HepG2 (cell line): ENCODE results near the gene ZNF821. TPM values are rescaled to one million over a fixed set of nuclear protein-coding genes. Genes with fewer than 3 reads are reported as not detected.

Experiments
- GATAD2A ChIP-seq: IDR thresholded peaks from 2 replicates; pipeline ENCODE4 v1.6.1; 2016
- GPBP1L1 ChIP-seq: sonication (generic); formaldehyde crosslinking; IDR thresholded peaks from 2 replicates; pipeline ENCODE4 v1.5.0; 2020; ENCODE audit warnings: mild to moderate bottlenecking, missing genetic modification reagents
- HOXD1 ChIP-seq: sonication (generic); formaldehyde crosslinking; IDR thresholded peaks from 2 replicates; pipeline ENCODE4 v1.5.0; 2020; ENCODE audit warnings: missing genetic modification reagents
- ISL2 ChIP-seq: sonication (generic); formaldehyde crosslinking; IDR thresholded peaks from 2 replicates; pipeline ENCODE4 v1.5.0; 2020; ENCODE audit warnings: missing genetic modification reagents
- ISX ChIP-seq: sonication (generic); formaldehyde crosslinking; conservative IDR thresholded peaks from 2 replicates; pipeline ENCODE4 v1.5.0; 2020; ENCODE audit warnings: missing genetic modification reagents
- JARID2 ChIP-seq: sonication (generic); formaldehyde crosslinking; IDR thresholded peaks from 2 replicates; pipeline ENCODE4 v1.8.1; 2023; ENCODE audit warnings: missing genetic modification reagents, inconsistent platforms; ENCODE audit not compliant: insufficient replicate concordance
- KAT8 ChIP-seq: IDR thresholded peaks from 2 replicates; pipeline ENCODE4 v1.6.1; 2016; ENCODE audit warnings: missing genetic modification reagents, missing compliant biosample characterization
- KDM1A ChIP-seq: IDR thresholded peaks from 2 replicates; pipeline ENCODE4 v1.6.1; 2016; ENCODE audit warnings: missing compliant biosample characterization
- MAFF ChIP-seq: IDR thresholded peaks from 2 replicates; pipeline ENCODE4 v1.6.1; 2011; ENCODE audit warnings: low read depth, low read length, improper control_type of control experiment
- NR1H2 ChIP-seq: sonication (generic); formaldehyde crosslinking; IDR thresholded peaks from 2 replicates; pipeline ENCODE4 v1.8.1; 2022; ENCODE audit warnings: low read depth, missing genetic modification reagents, borderline replicate concordance
- NR2F1 ChIP-seq, 2 experiments: fragments of 450-650 bp in 1 of 2; formaldehyde crosslinking in 1 of 2; IDR thresholded peaks; 2 replicates each; pipeline versions ENCODE4 v1.5.0 to v1.6.1; 2016 to 2020; ENCODE audit warnings: mild to moderate bottlenecking in 1 of 2, missing compliant biosample characterization in 1 of 2, missing genetic modification reagents in 1 of 2, moderate library complexity in 1 of 2
- PHB2 ChIP-seq: fragments of 450-650 bp; IDR thresholded peaks from 2 replicates; pipeline ENCODE4 v1.6.1; 2018; ENCODE audit not compliant: partially characterized antibody
- PPARG ChIP-seq: conservative IDR thresholded peaks from 2 replicates; pipeline ENCODE4 v1.6.1; 2016; ENCODE audit warnings: missing biosample characterization, missing genetic modification reagents
- RAD21 ChIP-seq: fragments of 450-650 bp; formaldehyde crosslinking; IDR thresholded peaks from 2 replicates; pipeline ENCODE4 v1.5.0; 2020; ENCODE audit warnings: mild to moderate bottlenecking
- REL ChIP-seq: sonication (generic); formaldehyde crosslinking; conservative IDR thresholded peaks from 2 replicates; pipeline ENCODE4 v1.8.0; 2022; ENCODE audit warnings: mild to moderate bottlenecking, missing genetic modification reagents, moderate library complexity
- ZBTB1 ChIP-seq: sonication (generic); formaldehyde crosslinking; IDR thresholded peaks from 2 replicates; pipeline ENCODE4 v1.4.0; 2020; ENCODE audit warnings: missing genetic modification reagents, borderline replicate concordance
- ZFP91 ChIP-seq: sonication (generic); formaldehyde crosslinking; IDR thresholded peaks from 2 replicates; pipeline ENCODE4 v1.9.0; 2022; ENCODE audit warnings: missing genetic modification reagents, mild to moderate bottlenecking, borderline replicate concordance
- ZNF382 ChIP-seq: sonication (generic); formaldehyde crosslinking; IDR thresholded peaks from 2 replicates; pipeline ENCODE4 v1.5.0; 2020; ENCODE audit warnings: missing genetic modification reagents, mild to moderate bottlenecking, borderline replicate concordance
- ZNF660 ChIP-seq: sonication (generic); formaldehyde crosslinking; IDR thresholded peaks from 2 replicates; pipeline ENCODE4 v1.5.1; 2020; ENCODE audit warnings: mild to moderate bottlenecking, low read depth, missing genetic modification reagents, borderline replicate concordance
- ZNF737 ChIP-seq: sonication (generic); formaldehyde crosslinking; IDR thresholded peaks from 2 replicates; pipeline ENCODE4 v1.5.0; 2020; ENCODE audit warnings: missing genetic modification reagents, mild to moderate bottlenecking, borderline replicate concordance
- ZNF761 ChIP-seq: sonication (generic); formaldehyde crosslinking; conservative IDR thresholded peaks from 2 replicates; pipeline ENCODE4 v1.4.0; 2020; ENCODE audit warnings: mild to moderate bottlenecking, missing genetic modification reagents
- ZNF768 ChIP-seq: sonication (generic); formaldehyde crosslinking; IDR thresholded peaks from 2 replicates; pipeline ENCODE4 v1.4.0; 2020; ENCODE audit warnings: missing genetic modification reagents
- ZNF850 ChIP-seq: sonication (generic); formaldehyde crosslinking; conservative IDR thresholded peaks from 2 replicates; pipeline ENCODE4 v1.9.0; 2021; ENCODE audit warnings: mild to moderate bottlenecking, missing genetic modification reagents
- ZNF878 ChIP-seq: sonication (generic); formaldehyde crosslinking; IDR thresholded peaks from 2 replicates; pipeline ENCODE4 v1.8.1; 2023; ENCODE audit warnings: mild to moderate bottlenecking, missing genetic modification reagents, moderate library complexity
- polyA plus RNA-seq, 8 experiments: library from polyadenylated mRNA; depleted of rRNA in 3 of 8; stranded (reverse) in 7 of 8; unstranded in 1 of 8; fragments of >200 nt; fragmentation: Illumina TruSeq in 4 of 8; extraction: Trizol in 4 of 8; gene quantifications; 2 replicates each; pipeline versions ENCODE4 v1.2.1 to v1.2.3, GENCODE V29; 2011 to 2016; ENCODE audit warnings: low read depth in 4 of 8, missing spikeins in 1 of 8, mixed read lengths in 1 of 8; ENCODE audit not compliant: insufficient read depth in 1 of 8
- total RNA-seq, 5 experiments: library from RNA; depleted of rRNA; stranded (reverse); fragments of >200 nt; fragmentation: Illumina TruSeq; extraction: Trizol; gene quantifications; 2 replicates each; pipeline ENCODE4 v1.2.3, GENCODE V29; 2016; ENCODE audit warnings: low read depth in 1 of 5
- TF ChIP-seq, protein P1 (sequence below): IDR thresholded peaks from 2 replicates; pipeline ENCODE4 v1.6.1; 2016; ENCODE audit warnings: missing compliant biosample characterization, missing genetic modification reagents, borderline replicate concordance
- TF ChIP-seq, protein P2 (sequence below): IDR thresholded peaks from 2 replicates; pipeline ENCODE4 v1.6.1; 2018; ENCODE audit warnings: missing genetic modification reagents, mild to moderate bottlenecking, missing compliant biosample characterization

ZNF821 gene
- total and polyA plus RNA-seq, 2 of the 13 experiments (the other 11 are each of a cell fraction or from before 2014, with no cell fraction given), result 7.0 to 9.1 TPM

DNA sequence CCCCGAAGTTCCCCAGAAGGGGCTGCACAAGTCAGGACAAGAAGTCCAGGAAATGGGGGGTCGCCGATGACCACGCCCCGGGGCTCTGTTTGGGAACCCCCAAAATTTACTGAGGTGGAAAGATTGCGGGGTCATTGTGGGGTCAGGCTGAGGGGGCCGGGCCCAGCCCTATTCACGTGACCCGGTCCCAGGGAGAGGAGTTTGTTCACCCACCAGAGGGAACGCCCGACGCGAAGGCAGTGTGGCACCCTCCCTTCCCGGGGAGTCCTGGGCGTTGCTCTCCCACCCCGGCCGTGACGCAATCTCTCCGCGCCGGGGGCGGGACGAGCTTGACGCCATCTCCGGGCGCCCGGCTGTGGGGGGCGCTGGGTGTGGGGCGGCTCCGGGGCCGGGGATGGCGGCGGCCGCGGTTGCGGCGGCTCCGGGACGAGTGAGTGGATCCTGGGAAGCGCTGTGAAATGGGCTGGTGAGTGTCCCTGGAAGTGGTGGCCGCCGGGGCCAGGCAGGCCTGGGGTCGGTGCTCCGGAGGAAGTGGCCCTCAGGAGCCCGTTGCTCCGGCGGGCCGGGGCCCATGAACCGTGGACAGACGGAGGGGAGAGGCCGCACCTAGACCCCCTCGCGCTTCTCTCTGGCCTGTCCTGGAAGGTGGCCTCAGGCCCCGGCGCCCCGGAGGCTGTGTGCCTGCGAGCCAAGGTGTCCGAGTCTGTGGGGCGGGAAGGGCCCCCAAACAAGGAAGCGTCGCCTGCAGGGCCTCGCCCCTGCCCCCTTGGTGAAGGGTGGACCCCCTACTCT lies 38.1 kb downstream of the ZNF821 start, which contains the start of gene ATXN1L (continued):
- TF ChIP-seq, protein P1, sequence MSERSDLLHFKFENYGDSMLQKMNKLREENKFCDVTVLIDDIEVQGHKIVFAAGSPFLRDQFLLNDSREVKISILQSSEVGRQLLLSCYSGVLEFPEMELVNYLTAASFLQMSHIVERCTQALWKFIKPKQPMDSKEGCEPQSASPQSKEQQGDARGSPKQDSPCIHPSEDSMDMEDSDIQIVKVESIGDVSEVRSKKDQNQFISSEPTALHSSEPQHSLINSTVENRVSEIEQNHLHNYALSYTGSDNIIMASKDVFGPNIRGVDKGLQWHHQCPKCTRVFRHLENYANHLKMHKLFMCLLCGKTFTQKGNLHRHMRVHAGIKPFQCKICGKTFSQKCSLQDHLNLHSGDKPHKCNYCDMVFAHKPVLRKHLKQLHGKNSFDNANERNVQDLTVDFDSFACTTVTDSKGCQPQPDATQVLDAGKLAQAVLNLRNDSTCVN (CRISPR knock-in tag), result no peak
- TF ChIP-seq KAT8 (CRISPR knock-in tag) (peak; percentile 96), PHB2 (no peak), ISL2 (CRISPR knock-in tag) (peak; percentile 74), ZNF660 (CRISPR knock-in tag) (0 out of 2 replicates have a peak, but pooled peaks have one; percentile 74), ZBTB1 (CRISPR knock-in tag) (no peak), ZNF737 (peak; percentile 21; the same call in 1 of the 2 replicates), ISX (CRISPR knock-in tag) (peak; percentile 15; the same call in 1 of the 2 replicates), RAD21 (CRISPR knock-in tag) (0 out of 2 replicates have a peak, but pooled peaks have one; percentile 41), JARID2 (CRISPR knock-in tag) (no peak), PPARG (CRISPR knock-in tag) (peak; percentile 52), KDM1A (no peak), ZNF768 (peak; percentile 9; the same call in 1 of the 2 replicates), HOXD1 (CRISPR knock-in tag) (peak; percentile 81; the same call in 1 of the 2 replicates), ZNF878 (CRISPR knock-in tag) (no peak), REL (CRISPR knock-in tag) (peak; percentile 42; the same call in 1 of the 2 replicates), ZNF761 (CRISPR knock-in tag) (0 out of 2 replicates have a peak, but pooled peaks have one; percentile 52), MAFF (no peak), NR2F1 (CRISPR knock-in tag; IDR thresholded peaks at IDR 0.05) (peak; percentile 20 to 64; a peak in 3 of 4 replicates), GATAD2A (peak; percentile 60), ZFP91 (CRISPR knock-in tag) (peak; percentile 83), GPBP1L1 (CRISPR knock-in tag) (no peak), ZNF382 (CRISPR knock-in tag) (no peak), ZNF850 (CRISPR knock-in tag) (peak; percentile 83; the same call in 1 of the 2 replicates), NR1H2 (CRISPR knock-in tag) (no peak)
- TF ChIP-seq, protein P2, sequence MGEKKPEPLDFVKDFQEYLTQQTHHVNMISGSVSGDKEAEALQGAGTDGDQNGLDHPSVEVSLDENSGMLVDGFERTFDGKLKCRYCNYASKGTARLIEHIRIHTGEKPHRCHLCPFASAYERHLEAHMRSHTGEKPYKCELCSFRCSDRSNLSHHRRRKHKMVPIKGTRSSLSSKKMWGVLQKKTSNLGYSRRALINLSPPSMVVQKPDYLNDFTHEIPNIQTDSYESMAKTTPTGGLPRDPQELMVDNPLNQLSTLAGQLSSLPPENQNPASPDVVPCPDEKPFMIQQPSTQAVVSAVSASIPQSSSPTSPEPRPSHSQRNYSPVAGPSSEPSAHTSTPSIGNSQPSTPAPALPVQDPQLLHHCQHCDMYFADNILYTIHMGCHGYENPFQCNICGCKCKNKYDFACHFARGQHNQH (CRISPR knock-in tag), result peak; percentile 78
